HepG2 (cell line): Measurements from ENCODE around the gene TADA2B. TPM values are rescaled to one million over a fixed set of nuclear protein-coding genes. Genes with fewer than 3 reads are reported as not detected.
A peak's percentile ranks its signal among the peaks of the same experiment; 100 is the strongest.

Source experiments
- ATAC-seq: fragments of 200-7000 bp; cut with Tn5 transposase; 3 replicates; pipeline ENCODE4 v1.9.1; 2020; ENCODE audit warnings: mild to moderate bottlenecking, moderate library complexity
- BruUV-seq: library from RNA; stranded (reverse); fragments of 400-500 nt; replicated peaks from 2 replicates; lab custom pipeline; 2021; lab: Mats Ljungman, UMichigan
- CTCF ChIA-PET: fragments of 300-600 bp; formaldehyde crosslinking; extraction: SDS; loops from one replicate; lab custom pipeline; 2021; ENCODE audit warnings: low total read pairs, inconsistent platforms, low intra/inter-chr PET ratio; lab: Yijun Ruan, JAX
- POLR2A ChIA-PET: fragments of 350-600 bp; sonication (Branson Sonifier 250); formaldehyde crosslinking; loops from one replicate; lab custom pipeline; 2020; ENCODE audit warnings: antibody characterized with exemption, inconsistent platforms; lab: Yijun Ruan, JAX
- DNase-seq: peaks from one replicate; pipeline ENCODE4 v3.0.0-alpha.2; 2015; ENCODE audit warnings: low spot score
- FAIRE-seq: peaks from 3 replicates; lab custom pipeline; 2011; peaks lifted over from hg19 to GRCh38; lab: Jason Lieb, UNC
- H2AFZ ChIP-seq: one replicate; pipeline ENCODE4 v1.6.1; 2011; ENCODE audit warnings: low read length, inconsistent platforms
- H3K27ac ChIP-seq: fragments of 300-600 bp; 3 replicates; pipeline ENCODE4 v1.8.0; 2011; ENCODE audit warnings: mixed run types, mild to moderate bottlenecking, mixed read lengths, low read length, inconsistent platforms; ENCODE audit not compliant: insufficient read depth; ENCODE audit errors: extremely low read length
- H3K27me3 ChIP-seq, 2 experiments: fragments of 200-600 bp in 1 of 2; 2 replicates in 1 of 2; 3 replicates in 1 of 2; pipeline versions ENCODE4 v1.6.0 to v1.8.0; 2011; ENCODE audit warnings: low read length in 2 of 2, mild to moderate bottlenecking in 2 of 2, moderate library complexity in 2 of 2, inconsistent platforms in 1 of 2; ENCODE audit not compliant: insufficient read depth in 2 of 2, control insufficient read depth in 1 of 2
- H3K36me3 ChIP-seq, 2 experiments: fragments of 200-600 bp in 1 of 2; replicated peaks in 1 of 2; 2 replicates in 1 of 2; 3 replicates in 1 of 2; pipeline versions ENCODE4 v1.5.1 to v1.8.0; 2011; ENCODE audit warnings: low read length in 2 of 2, inconsistent platforms in 1 of 2; ENCODE audit not compliant: insufficient read depth in 2 of 2, control insufficient read depth in 1 of 2
- H3K4me1 ChIP-seq: 2 replicates; pipeline ENCODE4 v1.5.1; 2012; ENCODE audit warnings: low read length, inconsistent platforms; ENCODE audit not compliant: insufficient read depth
- H3K4me2 ChIP-seq: 2 replicates; pipeline ENCODE4 v1.6.0; 2011; ENCODE audit warnings: low read depth, low read length, inconsistent platforms
- H3K4me3 ChIP-seq, 3 experiments: fragments of 200-600 bp in 1 of 3; sonication (generic), shearing (Covaris generic) in 1 of 3; replicated peaks in 1 of 3; 2 replicates each; pipeline ENCODE4 v1.5.1; 2011 to 2016; ENCODE audit warnings: low read length in 3 of 3, inconsistent platforms in 2 of 3, low read depth in 2 of 3, mild to moderate bottlenecking in 2 of 3, control low read depth in 1 of 3, mixed read lengths in 1 of 3; ENCODE audit not compliant: insufficient read depth in 1 of 3
- H3K79me2 ChIP-seq: one replicate; pipeline ENCODE4 v1.6.1; 2011; ENCODE audit warnings: low read length, inconsistent platforms; ENCODE audit not compliant: insufficient read depth
- H3K9ac ChIP-seq: 2 replicates; pipeline ENCODE4 v1.6.0; 2011; ENCODE audit warnings: mild to moderate bottlenecking, low read depth, low read length, inconsistent platforms; ENCODE audit not compliant: insufficient read depth
- H3K9me3 ChIP-seq: 2 replicates; pipeline ENCODE4 v1.5.1; 2012; ENCODE audit warnings: mild to moderate bottlenecking, low read length
- H4K20me1 ChIP-seq: 2 replicates; pipeline ENCODE4 v1.6.0; 2011; ENCODE audit warnings: inconsistent platforms, mild to moderate bottlenecking, low read length, moderate library complexity; ENCODE audit not compliant: insufficient read depth
- AKAP8 ChIP-seq: sonication (generic); formaldehyde crosslinking; IDR thresholded peaks from 2 replicates; pipeline ENCODE4 v1.5.1; 2020; ENCODE audit warnings: mild to moderate bottlenecking, missing genetic modification reagents
- HOXA9 ChIP-seq: sonication (generic); formaldehyde crosslinking; IDR thresholded peaks from 2 replicates; pipeline ENCODE4 v1.8.1; 2022; ENCODE audit warnings: missing genetic modification reagents, mild to moderate bottlenecking, moderate library complexity, borderline replicate concordance
- KDM3A ChIP-seq: IDR thresholded peaks from 2 replicates; pipeline ENCODE4 v1.6.1; 2018; ENCODE audit warnings: low read depth, missing compliant biosample characterization
- KDM6A ChIP-seq: IDR thresholded peaks from 2 replicates; pipeline ENCODE4 v1.6.1; 2016; ENCODE audit warnings: low read depth
- MBD4 ChIP-seq: IDR thresholded peaks from 2 replicates; pipeline ENCODE4 v1.6.1; 2012; ENCODE audit warnings: low read length, inconsistent platforms, borderline replicate concordance
- ONECUT2 ChIP-seq: sonication (generic); formaldehyde crosslinking; IDR thresholded peaks from 2 replicates; pipeline ENCODE4 v1.4.0; 2020; ENCODE audit warnings: missing genetic modification reagents
- U2AF2 ChIP-seq: fragments of 200-400 bp; formaldehyde crosslinking; IDR thresholded peaks from 2 replicates; pipeline ENCODE4 v1.6.1; 2017; ENCODE audit warnings: low read depth, mild to moderate bottlenecking, low read length
- XBP1 ChIP-seq: sonication (generic); formaldehyde crosslinking; IDR thresholded peaks from 2 replicates; pipeline ENCODE4 v1.5.0; 2020; ENCODE audit warnings: missing genetic modification reagents
- ZMYM2 ChIP-seq: sonication (generic); formaldehyde crosslinking; IDR thresholded peaks from 2 replicates; pipeline ENCODE4 v1.8.0; 2022; ENCODE audit warnings: mild to moderate bottlenecking, missing genetic modification reagents
- ZNF138 ChIP-seq: sonication (generic); formaldehyde crosslinking; IDR thresholded peaks from 2 replicates; pipeline ENCODE4 v1.5.0; 2020; ENCODE audit warnings: mild to moderate bottlenecking, low read depth, missing genetic modification reagents
- ZNF501 ChIP-seq: sonication (generic); formaldehyde crosslinking; IDR thresholded peaks from 2 replicates; pipeline ENCODE4 v1.5.1; 2020; ENCODE audit warnings: mild to moderate bottlenecking, moderate library complexity, missing genetic modification reagents
- ZNF652 ChIP-seq: IDR thresholded peaks from 2 replicates; pipeline ENCODE4 v1.6.1; 2016; ENCODE audit warnings: low read depth, borderline replicate concordance
- ZSCAN9 ChIP-seq: IDR thresholded peaks from 2 replicates; pipeline ENCODE4 v1.6.1; 2016; ENCODE audit warnings: borderline replicate concordance
- WGBS: methylation state at CpG from one replicate; pipeline ENCODE4 v1.1.6; 2017; ENCODE audit warnings: low lambda C conversion rate; 5-methylcytosine and 5-hydroxymethylcytosine counted together
- in situ Hi-C: cut with HindIII; loops from 2 replicates; pipeline ENCODE4 v1.10.0; 2017; ENCODE audit warnings: low pct_unique_long_range_greater_than_20kb; ENCODE audit not compliant: extremely low pct_ligation_motif_present
- intact Hi-C: fragments of 100-400 bp; cut with micrococcal nuclease; formaldehyde crosslinking; loops from one replicate; pipeline ENCODE4 v1.10.0; 2022; ENCODE audit not compliant: unreplicated experiment
- polyA plus RNA-seq, 8 experiments: library from polyadenylated mRNA; depleted of rRNA in 3 of 8; stranded (reverse) in 7 of 8; unstranded in 1 of 8; fragments of >200 nt; fragmentation: Illumina TruSeq in 4 of 8; extraction: Trizol in 4 of 8; gene quantifications; 2 replicates each; pipeline versions ENCODE4 v1.2.1 to v1.2.3, GENCODE V29; 2011 to 2016; ENCODE audit warnings: low read depth in 4 of 8, missing spikeins in 1 of 8, mixed read lengths in 1 of 8; ENCODE audit not compliant: insufficient read depth in 1 of 8
- total RNA-seq, 5 experiments: library from RNA; depleted of rRNA; stranded (reverse); fragments of >200 nt; fragmentation: Illumina TruSeq; extraction: Trizol; gene quantifications; 2 replicates each; pipeline ENCODE4 v1.2.3, GENCODE V29; 2016; ENCODE audit warnings: low read depth in 1 of 5
- TF ChIP-seq, protein P1 (sequence below): sonication (generic); formaldehyde crosslinking; IDR thresholded peaks from 2 replicates; pipeline ENCODE4 v1.9.0; 2022; ENCODE audit warnings: missing genetic modification reagents, mild to moderate bottlenecking, borderline replicate concordance
- TF ChIP-seq, protein P2 (sequence below): sonication (generic); formaldehyde crosslinking; IDR thresholded peaks from 2 replicates; pipeline ENCODE4 v1.4.0; 2020; ENCODE audit warnings: mild to moderate bottlenecking, low read depth, missing genetic modification reagents
- TF ChIP-seq, protein P3 (sequence below): sonication (generic); formaldehyde crosslinking; IDR thresholded peaks from 2 replicates; pipeline ENCODE4 v1.4.0; 2020; ENCODE audit warnings: low read depth, mild to moderate bottlenecking, missing genetic modification reagents
- TF ChIP-seq, protein P4 (sequence below): sonication (generic); formaldehyde crosslinking; IDR thresholded peaks from 2 replicates; pipeline ENCODE4 v1.5.0; 2020; ENCODE audit warnings: mild to moderate bottlenecking, missing genetic modification reagents

Gene TADA2B
- total and polyA plus RNA-seq, 2 of the 13 experiments (the other 11 are each of a cell fraction or from before 2014, with no cell fraction given), result 4.6 to 8.9 TPM

DNA sequence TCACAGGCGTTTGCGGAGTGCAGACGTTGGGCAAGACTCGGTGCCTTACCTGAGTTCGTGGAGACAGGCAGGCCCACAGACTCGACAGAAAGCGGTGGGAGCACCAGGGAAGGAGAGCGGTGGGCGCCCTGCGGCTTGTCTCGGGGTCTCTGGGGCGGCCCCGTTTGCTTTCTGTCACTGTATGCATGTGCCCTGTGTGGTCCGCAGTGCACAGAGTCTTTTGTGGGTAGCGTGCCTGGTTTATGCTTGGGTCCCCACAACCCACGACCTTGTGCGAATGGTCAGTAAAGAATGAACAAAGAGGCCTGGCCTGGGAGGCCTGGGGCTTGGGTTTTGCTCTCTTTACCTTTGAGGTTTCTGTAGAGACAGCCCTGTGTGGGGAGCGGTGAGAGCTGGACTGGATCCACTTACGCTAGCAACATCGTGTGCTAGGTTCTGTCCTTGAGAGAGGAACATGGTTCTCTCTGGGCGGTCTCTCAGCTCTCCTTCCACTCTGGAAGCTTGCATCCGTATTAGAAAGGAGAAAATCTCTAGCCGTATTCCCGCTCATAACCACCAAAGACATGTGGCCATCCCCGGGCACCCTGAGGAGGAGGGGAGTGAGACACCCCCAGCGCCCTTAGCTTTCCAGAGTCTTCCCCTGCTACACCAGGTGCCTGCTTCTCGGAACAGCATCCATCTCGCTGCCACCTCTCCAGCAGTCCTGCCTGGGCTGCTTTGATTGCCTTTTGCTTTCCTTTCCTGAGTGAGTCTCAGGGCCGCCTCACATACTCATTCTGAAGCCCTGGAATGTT lies 1.2 kb downstream of the TADA2B start:
- H3K36me3 ChIP-seq, result peaks cover 0 to 3% of the 10 kb centered on the region in 2 experiments; a peak in 2 of 5 replicates
- peaks cover 42% of the 10 kb centered on the region for H3K4me1 ChIP-seq
- H3K79me2 ChIP-seq, result peaks cover 49% of the 10 kb centered on the region
- in situ Hi-C loops, result no loop called here
- H3K27ac ChIP-seq, result peak overlapping the region; percentile 77
- peak overlapping the region; percentile 78 to 99 (median 96) for H3K4me3 ChIP-seq
- intact Hi-C loops, result loop anchor here (10.0 kb wide), 1 partner anchor 140 kb away; the partner anchor contains the start of gene TBC1D14
- H3K27me3 ChIP-seq, result peaks cover 0 to 5% of the 10 kb centered on the region in 2 experiments; a peak in 1 of 5 replicates
- POLR2A ChIA-PET, result interaction anchor here (0.6 to 5.6 kb wide), 9 partner anchors 10 to 371 kb away, joined by 3 to 64 read pairs (median 5); partner anchors contain the start of gene GRPEL1
- ATAC-seq (peak; percentile 3; the same call in 2 of the 3 replicates), FAIRE-seq (no peak), DNase-seq (no peak)
- peak overlapping the region; percentile 95 for H3K9ac ChIP-seq
- no peak overlapping the region for H2AFZ ChIP-seq
- H3K4me2 ChIP-seq, result peak overlapping the region; percentile 96
- 16% methylated on average over 23 of the region's 29 CpGs for WGBS
- no TSS peak for BruUV-seq
- no peaks in the 10 kb centered on the region for H3K9me3 ChIP-seq
- CTCF ChIA-PET, result interaction anchor here (1.9 kb wide), 1 partner anchor 26 kb away, joined by 7 read pairs; no protein-coding TSS in a partner anchor
- H4K20me1 ChIP-seq, result 0 out of 2 replicates have a peak, but pooled peaks cover 12% of the 10 kb centered on the region
- TF ChIP-seq, protein P1, sequence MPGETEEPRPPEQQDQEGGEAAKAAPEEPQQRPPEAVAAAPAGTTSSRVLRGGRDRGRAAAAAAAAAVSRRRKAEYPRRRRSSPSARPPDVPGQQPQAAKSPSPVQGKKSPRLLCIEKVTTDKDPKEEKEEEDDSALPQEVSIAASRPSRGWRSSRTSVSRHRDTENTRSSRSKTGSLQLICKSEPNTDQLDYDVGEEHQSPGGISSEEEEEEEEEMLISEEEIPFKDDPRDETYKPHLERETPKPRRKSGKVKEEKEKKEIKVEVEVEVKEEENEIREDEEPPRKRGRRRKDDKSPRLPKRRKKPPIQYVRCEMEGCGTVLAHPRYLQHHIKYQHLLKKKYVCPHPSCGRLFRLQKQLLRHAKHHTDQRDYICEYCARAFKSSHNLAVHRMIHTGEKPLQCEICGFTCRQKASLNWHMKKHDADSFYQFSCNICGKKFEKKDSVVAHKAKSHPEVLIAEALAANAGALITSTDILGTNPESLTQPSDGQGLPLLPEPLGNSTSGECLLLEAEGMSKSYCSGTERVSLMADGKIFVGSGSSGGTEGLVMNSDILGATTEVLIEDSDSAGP (CRISPR knock-in tag), result no peak; the same call in 1 of the 2 replicates
- TF ChIP-seq HOXA9 (CRISPR knock-in tag) (no peak), ONECUT2 (CRISPR knock-in tag) (no peak), ZNF501 (CRISPR knock-in tag) (peak; percentile 42; the same call in 1 of the 2 replicates), ZNF138 (0 out of 2 replicates have a peak, but pooled peaks have one; percentile 4), U2AF2 (no peak), ZSCAN9 (CRISPR knock-in tag) (no peak), AKAP8 (CRISPR knock-in tag) (no peak), KDM6A (no peak), MBD4 (no peak), ZMYM2 (CRISPR knock-in tag) (0 out of 2 replicates have a peak, but pooled peaks have one; percentile 12), KDM3A (CRISPR knock-in tag) (no peak), ZNF652 (CRISPR knock-in tag) (no peak), XBP1 (CRISPR knock-in tag) (no peak)
- TF ChIP-seq, protein P2, sequence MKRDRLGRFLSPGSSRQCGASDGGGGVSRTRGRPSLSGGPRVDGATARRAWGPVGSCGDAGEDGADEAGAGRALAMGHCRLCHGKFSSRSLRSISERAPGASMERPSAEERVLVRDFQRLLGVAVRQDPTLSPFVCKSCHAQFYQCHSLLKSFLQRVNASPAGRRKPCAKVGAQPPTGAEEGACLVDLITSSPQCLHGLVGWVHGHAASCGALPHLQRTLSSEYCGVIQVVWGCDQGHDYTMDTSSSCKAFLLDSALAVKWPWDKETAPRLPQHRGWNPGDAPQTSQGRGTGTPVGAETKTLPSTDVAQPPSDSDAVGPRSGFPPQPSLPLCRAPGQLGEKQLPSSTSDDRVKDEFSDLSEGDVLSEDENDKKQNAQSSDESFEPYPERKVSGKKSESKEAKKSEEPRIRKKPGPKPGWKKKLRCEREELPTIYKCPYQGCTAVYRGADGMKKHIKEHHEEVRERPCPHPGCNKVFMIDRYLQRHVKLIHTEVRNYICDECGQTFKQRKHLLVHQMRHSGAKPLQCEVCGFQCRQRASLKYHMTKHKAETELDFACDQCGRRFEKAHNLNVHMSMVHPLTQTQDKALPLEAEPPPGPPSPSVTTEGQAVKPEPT (CRISPR knock-in tag), result no peak
- TF ChIP-seq, protein P3, sequence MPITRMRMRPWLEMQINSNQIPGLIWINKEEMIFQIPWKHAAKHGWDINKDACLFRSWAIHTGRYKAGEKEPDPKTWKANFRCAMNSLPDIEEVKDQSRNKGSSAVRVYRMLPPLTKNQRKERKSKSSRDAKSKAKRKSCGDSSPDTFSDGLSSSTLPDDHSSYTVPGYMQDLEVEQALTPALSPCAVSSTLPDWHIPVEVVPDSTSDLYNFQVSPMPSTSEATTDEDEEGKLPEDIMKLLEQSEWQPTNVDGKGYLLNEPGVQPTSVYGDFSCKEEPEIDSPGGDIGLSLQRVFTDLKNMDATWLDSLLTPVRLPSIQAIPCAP (CRISPR knock-in tag), result no peak
- TF ChIP-seq, protein P4, sequence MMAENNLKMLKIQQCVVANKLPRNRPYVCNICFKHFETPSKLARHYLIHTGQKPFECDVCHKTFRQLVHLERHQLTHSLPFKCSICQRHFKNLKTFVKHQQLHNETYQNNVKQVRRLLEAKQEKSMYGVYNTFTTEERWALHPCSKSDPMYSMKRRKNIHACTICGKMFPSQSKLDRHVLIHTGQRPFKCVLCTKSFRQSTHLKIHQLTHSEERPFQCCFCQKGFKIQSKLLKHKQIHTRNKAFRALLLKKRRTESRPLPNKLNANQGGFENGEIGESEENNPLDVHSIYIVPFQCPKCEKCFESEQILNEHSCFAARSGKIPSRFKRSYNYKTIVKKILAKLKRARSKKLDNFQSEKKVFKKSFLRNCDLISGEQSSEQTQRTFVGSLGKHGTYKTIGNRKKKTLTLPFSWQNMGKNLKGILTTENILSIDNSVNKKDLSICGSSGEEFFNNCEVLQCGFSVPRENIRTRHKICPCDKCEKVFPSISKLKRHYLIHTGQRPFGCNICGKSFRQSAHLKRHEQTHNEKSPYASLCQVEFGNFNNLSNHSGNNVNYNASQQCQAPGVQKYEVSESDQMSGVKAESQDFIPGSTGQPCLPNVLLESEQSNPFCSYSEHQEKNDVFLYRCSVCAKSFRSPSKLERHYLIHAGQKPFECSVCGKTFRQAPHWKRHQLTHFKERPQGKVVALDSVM (CRISPR knock-in tag), result no peak
